ENCODE measurements around the gene SYNDIG1.

The SYNDIG1 gene

GRCh38 chr20:24535941-24536730 is 66.7 kb downstream of the SYNDIG1 start:
- DNase-seq (ENCODE audit: extremely low spot score) = no peak
- no peak for TF ChIP-seq CTCF (IDR thresholded peaks at IDR 0.05; ENCODE audit: control extremely low read depth, extremely low read depth, low read depth, missing control alignments)
- ChIA-PET POLR2A (no interaction called here), CTCF (no interaction called here)

GRCh38 chr20:24537210-24537609 is 67.8 kb downstream of the SYNDIG1 start:
- no peak for TF ChIP-seq CTCF (IDR thresholded peaks at IDR 0.05; ENCODE audit: control extremely low read depth, extremely low read depth, low read depth, missing control alignments)
- ChIA-PET POLR2A (no interaction called here), CTCF (no interaction called here)
- no peak for DNase-seq (ENCODE audit: extremely low spot score)

- no peak for TF ChIP-seq CTCF (IDR thresholded peaks at IDR 0.05; ENCODE audit: control extremely low read depth, extremely low read depth, low read depth, missing control alignments)
- ChIA-PET POLR2A (no interaction called here), CTCF (no interaction called here)
- no peak for DNase-seq (ENCODE audit: extremely low spot score)
Measured at GRCh38 chr20:24542721-24543120, 73.3 kb downstream of the SYNDIG1 start.

- ChIA-PET CTCF (no interaction called here), POLR2A (no interaction called here)
- no peak for TF ChIP-seq CTCF (IDR thresholded peaks at IDR 0.05; ENCODE audit: control extremely low read depth, extremely low read depth, low read depth, missing control alignments)
- no peak for DNase-seq (ENCODE audit: extremely low spot score)
Measured at GRCh38 chr20:24543168-24543567, 73.7 kb downstream of the SYNDIG1 start.

- no peak for TF ChIP-seq CTCF (IDR thresholded peaks at IDR 0.05; ENCODE audit: control extremely low read depth, extremely low read depth, low read depth, missing control alignments)
- POLR2A ChIA-PET = no interaction called here
- CTCF ChIA-PET = no interaction called here
- no peak for DNase-seq (ENCODE audit: extremely low spot score)
Measured at GRCh38 chr20:24543741-24544140, 74.3 kb downstream of the SYNDIG1 start.

GRCh38 chr20:24544371-24544770 is 74.9 kb downstream of the SYNDIG1 start:
- ChIA-PET POLR2A (no interaction called here), CTCF (no interaction called here)
- DNase-seq (ENCODE audit: extremely low spot score) = no peak
- no peak for TF ChIP-seq CTCF (IDR thresholded peaks at IDR 0.05; ENCODE audit: control extremely low read depth, extremely low read depth, low read depth, missing control alignments)

Data from GM10248 (cell line).